GM23338 (cell line): Measurements from ENCODE around the gene ZDHHC7. TPM values are rescaled to one million over a fixed set of nuclear protein-coding genes. Genes with fewer than 3 reads are reported as not detected.

Experiments used
- ATAC-seq: fragments of 200-7000 bp; cut with Tn5 transposase; 3 replicates; pipeline ENCODE4 v1.9.1; 2020
- DNase-seq: peaks from one replicate; pipeline ENCODE4 v3.0.0-alpha.2; 2015; ENCODE audit warnings: low spot score
- H2AFZ ChIP-seq: fragments of 200-600 bp; sonication (generic); 2 replicates; pipeline ENCODE4 v1.8.0; 2016; ENCODE audit warnings: antibody characterized with exemption, mild to moderate bottlenecking, moderate library complexity
- H3F3A ChIP-seq: fragments of 200-600 bp; sonication (generic); replicated peaks from 2 replicates; pipeline ENCODE4 v1.8.0; 2017; ENCODE audit warnings: antibody characterized with exemption, mixed run types, low read depth
- H3K27ac ChIP-seq: fragments of 200-600 bp; sonication (generic); 2 replicates; pipeline ENCODE4 v1.6.1; 2016; ENCODE audit warnings: low read depth
- H3K27me3 ChIP-seq: fragments of 200-600 bp; sonication (generic); 2 replicates; pipeline ENCODE4 v1.8.0; 2016; ENCODE audit warnings: mild to moderate bottlenecking, mixed run types, moderate library complexity; ENCODE audit not compliant: insufficient read depth
- H3K36me3 ChIP-seq: fragments of 200-600 bp; sonication (generic); 2 replicates; pipeline ENCODE4 v1.8.0; 2016; ENCODE audit warnings: mild to moderate bottlenecking; ENCODE audit not compliant: insufficient read depth
- H3K4me1 ChIP-seq: fragments of 200-600 bp; sonication (generic); 2 replicates; pipeline ENCODE4 v1.8.0; 2016; ENCODE audit warnings: mild to moderate bottlenecking, moderate library complexity; ENCODE audit not compliant: insufficient read depth
- H3K4me2 ChIP-seq: fragments of 200-600 bp; sonication (generic); 2 replicates; pipeline ENCODE4 v1.7.1; 2017; ENCODE audit warnings: mixed run types
- H3K4me3 ChIP-seq: fragments of 200-600 bp; sonication (generic); 2 replicates; pipeline ENCODE4 v1.6.1; 2016; ENCODE audit warnings: mixed run types
- H3K79me2 ChIP-seq: fragments of 200-600 bp; sonication (generic); replicated peaks from 2 replicates; pipeline ENCODE4 v1.8.0; 2017; ENCODE audit warnings: mild to moderate bottlenecking; ENCODE audit not compliant: insufficient read depth
- H3K9me2 ChIP-seq: fragments of 200-600 bp; sonication (generic); 2 replicates; pipeline ENCODE4 v1.8.0; 2017; ENCODE audit not compliant: insufficient read depth
- H4K20me1 ChIP-seq: fragments of 200-600 bp; sonication (generic); replicated peaks from 2 replicates; pipeline ENCODE4 v1.8.0; 2017; ENCODE audit warnings: mild to moderate bottlenecking; ENCODE audit not compliant: insufficient read depth
- H3K27ac Mint-ChIP-seq: 2 replicates; pipeline ENCODE4 v1.8.0; 2020; ENCODE audit warnings: inconsistent platforms, mild to moderate bottlenecking, moderate library complexity, mixed read lengths
- H3K27me3 Mint-ChIP-seq: 3 replicates; pipeline ENCODE4 v1.8.0; 2022; ENCODE audit warnings: low read depth, mild to moderate bottlenecking, moderate library complexity, mixed read lengths, inconsistent platforms; ENCODE audit not compliant: insufficient read depth, poor library complexity
- H3K36me3 Mint-ChIP-seq: 3 replicates; pipeline ENCODE4 v1.8.0; 2021; ENCODE audit warnings: low read depth, mild to moderate bottlenecking, inconsistent platforms, moderate library complexity, mixed read lengths
- H3K4me1 Mint-ChIP-seq: 3 replicates; pipeline ENCODE4 v1.8.0; 2020; ENCODE audit warnings: mild to moderate bottlenecking, inconsistent platforms, mixed read lengths
- H3K4me3 Mint-ChIP-seq: 3 replicates; pipeline ENCODE4 v1.8.0; 2021; ENCODE audit warnings: moderate library complexity, mild to moderate bottlenecking, inconsistent platforms, mixed read lengths
- H3K9me3 Mint-ChIP-seq: 3 replicates; pipeline ENCODE4 v1.8.0; 2020; ENCODE audit warnings: moderate library complexity, mild to moderate bottlenecking, inconsistent platforms, mixed read lengths
- CREB1 ChIP-seq: fragments of 250-450 bp; sonication (Bioruptor Pico); IDR thresholded peaks from 2 replicates; pipeline ENCODE4 v1.5.0; 2020; ENCODE audit warnings: low read depth, mild to moderate bottlenecking, moderate library complexity
- CTCF ChIP-seq, 2 experiments: fragments of 200-600 bp in 1 of 2; sonication (generic) in 1 of 2; conservative IDR thresholded peaks; 2 replicates each; pipeline versions ENCODE4 v1.5.1 to v1.6.1; 2016 to 2017; ENCODE audit warnings: antibody characterized with exemption in 2 of 2, low read depth in 2 of 2, mild to moderate bottlenecking in 2 of 2, moderate library complexity in 1 of 2
- ETS1 ChIP-seq: IDR thresholded peaks from 2 replicates; pipeline ENCODE4 v1.6.1; 2016; ENCODE audit warnings: antibody characterized with exemption
- EZH2 ChIP-seq: fragments of 200-600 bp; sonication (generic); IDR thresholded peaks from one replicate; pipeline ENCODE4 v1.8.0; 2017; ENCODE audit warnings: antibody characterized with exemption, mild to moderate bottlenecking, low read depth; ENCODE audit not compliant: unreplicated experiment
- EZH2phosphoT487 ChIP-seq: fragments of 200-600 bp; sonication (generic); IDR thresholded peaks from one replicate; pipeline ENCODE4 v1.8.1; 2018; ENCODE audit warnings: antibody characterized with exemption; ENCODE audit not compliant: unreplicated experiment
- JUNB ChIP-seq: IDR thresholded peaks from one replicate; pipeline ENCODE4 v1.6.1; 2016; ENCODE audit warnings: antibody characterized with exemption; ENCODE audit not compliant: unreplicated experiment
- NANOG ChIP-seq: IDR thresholded peaks from 2 replicates; pipeline ENCODE4 v1.6.1; 2016; ENCODE audit warnings: antibody characterized with exemption, borderline replicate concordance
- POLR2AphosphoS5 ChIP-seq: IDR thresholded peaks from 2 replicates; pipeline ENCODE4 v1.6.1; 2016; ENCODE audit warnings: antibody characterized with exemption, low read depth
- REST ChIP-seq: IDR thresholded peaks from one replicate; pipeline ENCODE4 v1.6.1; 2018; ENCODE audit warnings: antibody characterized with exemption; ENCODE audit not compliant: unreplicated experiment
- STAT1 ChIP-seq: IDR thresholded peaks from one replicate; pipeline ENCODE4 v1.6.1; 2016; ENCODE audit warnings: antibody characterized with exemption; ENCODE audit not compliant: unreplicated experiment
- ZNF114 ChIP-seq: fragments of 250-450 bp; sonication (Bioruptor Pico); IDR thresholded peaks from 2 replicates; pipeline ENCODE4 v1.5.0; 2020; ENCODE audit warnings: mild to moderate bottlenecking, moderate library complexity
- ZNF331 ChIP-seq: fragments of 250-450 bp; sonication (Bioruptor Pico); IDR thresholded peaks from 2 replicates; pipeline ENCODE4 v1.5.0; 2020; ENCODE audit warnings: low read depth, mild to moderate bottlenecking, moderate library complexity
- ZNF462 ChIP-seq: fragments of 250-450 bp; sonication (Bioruptor Pico); IDR thresholded peaks from 2 replicates; pipeline ENCODE4 v1.5.0; 2020; ENCODE audit warnings: mild to moderate bottlenecking, moderate library complexity
- polyA plus RNA-seq: library from polyadenylated mRNA; unstranded; fragments of >200 nt; fragmentation: Nextera tagmentation; extraction: Ambion mirVana; gene quantifications from 2 replicates; pipeline ENCODE4 v1.2.1, GENCODE V29; 2016
- total RNA-seq: library from RNA; depleted of rRNA; stranded (reverse); fragments of >200 nt; shearing (Covaris generic); gene quantifications from 2 replicates; pipeline ENCODE4 v1.2.3, GENCODE V29; 2014

The ZDHHC7 gene
- total and polyA plus RNA-seq, 2 experiments from 2014 or later = 13.1 to 46.1 TPM

GRCh38 chr16:85015481-85016187 lies 4.3 kb upstream of the ZDHHC7 start:
- H3K4me3 ChIP-seq = no peak overlapping the region
- Mint-ChIP-seq H3K9me3 (no peaks in the 10 kb centered on the region; the same call in 2 of the 3 replicates), H3K36me3 (no peaks in the 10 kb centered on the region), H3K27me3 (peaks cover 2% of the 10 kb centered on the region), H3K27ac (no peak overlapping the region), H3K4me1 (no peaks in the 10 kb centered on the region), H3K4me3 (no peak overlapping the region)
- no peak overlapping the region for H3K4me2 ChIP-seq
- no peaks in the 10 kb centered on the region for H3K27me3 ChIP-seq
- ATAC-seq = no peak
- TF ChIP-seq EZH2 (no peak), JUNB (no peak), NANOG (no peak), EZH2phosphoT487 (no peak), ZNF114 (no peak), POLR2AphosphoS5 (no peak), CTCF (conservative IDR thresholded peaks at IDR 0.05; ENCODE audit: low read depth in 2 of 2) (no peak), CREB1 (no peak), ZNF331 (CRISPR knock-in tag) (no peak), ETS1 (no peak), STAT1 (no peak), REST (no peak), ZNF462 (no peak)
- no peaks in the 10 kb centered on the region for H4K20me1 ChIP-seq
- peaks cover 2% of the 10 kb centered on the region; the same call in 1 of the 2 replicates for H3F3A ChIP-seq
- H3K9me2 ChIP-seq = no peaks in the 10 kb centered on the region
- DNase-seq = no peak
- H3K79me2 ChIP-seq = peaks cover 6% of the 10 kb centered on the region
- H3K27ac ChIP-seq = no peak overlapping the region
- 0 out of 2 replicates have a peak, but pooled peaks cover under 1% of the 10 kb centered on the region for H3K4me1 ChIP-seq
- H2AFZ ChIP-seq = no peak overlapping the region
- no peaks in the 10 kb centered on the region for H3K36me3 ChIP-seq
